PC-3 (cell line): Measurements from ENCODE around the gene NEO1. TPM values are rescaled to one million over a fixed set of nuclear protein-coding genes. Genes with fewer than 3 reads are reported as not detected.

Source experiments
- ATAC-seq: fragments of 200-7000 bp; cut with Tn5 transposase; 2 replicates; pipeline ENCODE4 v1.9.1; 2020; ENCODE audit warnings: mild to moderate bottlenecking, moderate library complexity
- BruUV-seq: library from RNA; stranded (reverse); fragments of 400-500 nt; replicated peaks from 2 replicates; lab custom pipeline; 2021; lab: Mats Ljungman, UMichigan
- CTCF ChIA-PET: fragments of 300-600 bp; sonication (Branson Sonifier 250); formaldehyde crosslinking; loops from one replicate; lab custom pipeline; 2022; ENCODE audit warnings: antibody characterized with exemption; lab: Charles Lee
- POLR2A ChIA-PET: fragments of 300-600 bp; sonication (Branson Sonifier 250); formaldehyde crosslinking; loops from one replicate; lab custom pipeline; 2022; ENCODE audit warnings: antibody characterized with exemption; ENCODE audit not compliant: unreplicated experiment; lab: Charles Lee
- DNase-seq: peaks from one replicate; pipeline ENCODE4 v3.0.0-alpha.2; 2015
- H2AFZ ChIP-seq: fragments of 300-600 bp; sonication (generic); 2 replicates; pipeline ENCODE4 v1.6.0; 2016; ENCODE audit warnings: antibody characterized with exemption, low read length
- H3F3A ChIP-seq: fragments of 300-600 bp; sonication (generic); one replicate; pipeline ENCODE4 v1.6.0; 2017; ENCODE audit warnings: antibody characterized with exemption, low read length, control low read depth, mild to moderate bottlenecking; ENCODE audit not compliant: unreplicated experiment
- H3K27ac ChIP-seq: fragments of 300-600 bp; sonication (generic); 2 replicates; pipeline ENCODE4 v1.5.1; 2016; ENCODE audit warnings: mild to moderate bottlenecking, low read length
- H3K27me3 ChIP-seq: fragments of 300-600 bp; sonication (generic); 2 replicates; pipeline ENCODE4 v1.6.1; 2016; ENCODE audit warnings: low read length, mixed read lengths
- H3K36me3 ChIP-seq: fragments of 300-600 bp; sonication (generic); 2 replicates; pipeline ENCODE4 v1.6.1; 2016; ENCODE audit warnings: low read depth, mixed run types, low read length, mixed read lengths
- H3K4me1 ChIP-seq: fragments of 300-600 bp; sonication (generic); 2 replicates; pipeline ENCODE4 v1.5.1; 2016; ENCODE audit warnings: low read length; ENCODE audit not compliant: insufficient read depth
- H3K4me2 ChIP-seq: fragments of 300-600 bp; sonication (generic); 2 replicates; pipeline ENCODE4 v1.6.0; 2016; ENCODE audit warnings: low read length
- H3K4me3 ChIP-seq: fragments of 300-600 bp; sonication (generic); 2 replicates; pipeline ENCODE4 v1.5.1; 2016; ENCODE audit warnings: mild to moderate bottlenecking, low read length, mixed read lengths
- H3K79me2 ChIP-seq: fragments of 300-600 bp; sonication (generic); 2 replicates; pipeline ENCODE4 v1.6.1; 2017; ENCODE audit warnings: low read length, mixed read lengths
- H3K9ac ChIP-seq: fragments of 300-600 bp; sonication (generic); 2 replicates; pipeline ENCODE4 v1.6.0; 2016; ENCODE audit warnings: mild to moderate bottlenecking, low read length
- H3K9me2 ChIP-seq: fragments of 300-600 bp; sonication (generic); replicated peaks from 2 replicates; pipeline ENCODE4 v1.6.1; 2016; ENCODE audit warnings: mixed run types, low read length, mixed read lengths
- H3K9me3 ChIP-seq: fragments of 300-600 bp; sonication (generic); 2 replicates; pipeline ENCODE4 v1.6.1; 2016; ENCODE audit warnings: low read length, mixed read lengths
- H4K20me1 ChIP-seq: fragments of 300-600 bp; sonication (generic); 2 replicates; pipeline ENCODE4 v1.6.1; 2016; ENCODE audit warnings: low read length, mixed read lengths
- CTCF ChIP-seq: fragments of 300-600 bp; sonication (generic); conservative IDR thresholded peaks from 2 replicates; pipeline ENCODE4 v1.5.1; 2017; ENCODE audit warnings: antibody characterized with exemption, low read depth, mild to moderate bottlenecking, low read length
- EZH2 ChIP-seq: fragments of 300-600 bp; sonication (generic); IDR thresholded peaks from one replicate; pipeline ENCODE4 v1.6.1; 2017; ENCODE audit warnings: antibody characterized with exemption, mild to moderate bottlenecking, low read length; ENCODE audit not compliant: unreplicated experiment
- EZH2phosphoT487 ChIP-seq: fragments of 300-600 bp; sonication (generic); IDR thresholded peaks from 2 replicates; pipeline ENCODE4 v1.6.1; 2018; ENCODE audit warnings: mild to moderate bottlenecking, antibody characterized with exemption, low read length, borderline replicate concordance
- intact Hi-C: fragments of 100-400 bp; cut with micrococcal nuclease; formaldehyde crosslinking; loops from 2 replicates; pipeline ENCODE4 v1.9.0; 2023
- total RNA-seq: library from RNA; depleted of rRNA; stranded (reverse); fragments of >200 nt; gene quantifications from 2 replicates; pipeline ENCODE4 v1.2.3, GENCODE V29; 2014

Gene NEO1
- total RNA-seq, 1 experiment from 2014 or later = 1.2 TPM

- Histone ChIP-seq H3K27ac (no peak overlapping the region), H3K4me2 (no peak overlapping the region), H3K4me3 (no peak overlapping the region), H3K9ac (no peak overlapping the region), H3K27me3 (no peaks in the 10 kb centered on the region), H3K9me2 (no peaks in the 10 kb centered on the region), H3K4me1 (no peaks in the 10 kb centered on the region), H3K9me3 (no peaks in the 10 kb centered on the region), H4K20me1 (no peaks in the 10 kb centered on the region), H3K36me3 (no peaks in the 10 kb centered on the region), H3F3A (no peaks in the 10 kb centered on the region), H3K79me2 (no peaks in the 10 kb centered on the region), H2AFZ (no peak overlapping the region)
- ChIA-PET CTCF (no interaction called here), POLR2A (no interaction called here)
- no peak for TF ChIP-seq CTCF
- no peak for TF ChIP-seq EZH2phosphoT487
- TF ChIP-seq EZH2 = no peak
- DNase-seq (no peak), ATAC-seq (no peak)
- intact Hi-C loops = loop anchor here (10.0 kb wide), 2 partner anchors 271 to 351 kb away; partner anchors contain the start of gene NPTN
- no TSS peak for BruUV-seq
Measured at GRCh38 chr15:73283366-73283962, 231.2 kb downstream of the NEO1 start.

DNA sequence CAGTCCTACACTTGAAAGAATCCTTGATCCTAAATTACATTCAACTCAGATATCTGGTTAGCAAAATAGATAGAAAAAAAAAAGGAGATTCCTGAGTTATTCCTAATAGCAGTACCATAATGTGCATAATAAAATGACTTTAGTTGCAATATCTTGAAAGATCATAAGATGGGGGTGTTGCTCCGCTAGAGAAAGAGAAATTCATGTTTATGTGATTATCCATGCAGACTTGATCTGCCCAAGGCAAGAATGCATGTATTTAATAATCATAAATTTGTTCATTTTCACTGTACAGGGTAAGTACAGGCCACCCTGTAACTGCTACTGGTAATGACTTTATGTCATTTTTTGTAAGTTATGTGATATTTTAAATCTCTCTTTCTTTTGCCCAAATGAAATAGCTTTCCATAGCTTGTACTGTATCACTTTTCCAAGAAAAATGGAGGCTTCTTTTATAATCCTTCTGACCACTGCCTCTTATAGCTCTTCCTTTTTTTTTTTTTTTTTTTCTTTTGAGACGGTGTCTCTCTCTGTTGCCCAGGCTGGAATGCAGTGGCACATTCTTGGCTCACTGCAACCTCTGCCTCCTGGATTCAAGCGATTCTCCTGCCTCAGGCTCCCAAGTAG, 231.9 kb downstream of the NEO1 start:
- H3K4me3 ChIP-seq = no peak overlapping the region
- H3K36me3 ChIP-seq = no peaks in the 10 kb centered on the region
- POLR2A ChIA-PET = no interaction called here
- CTCF ChIA-PET = no interaction called here
- H3K9me3 ChIP-seq = no peaks in the 10 kb centered on the region
- ATAC-seq (peak; percentile 42; the same call in 1 of the 2 replicates), DNase-seq (peak; percentile 55)
- H3K79me2 ChIP-seq = no peaks in the 10 kb centered on the region
- no peak overlapping the region for H3K4me2 ChIP-seq
- TF ChIP-seq EZH2 (no peak), CTCF (peak; percentile 63), EZH2phosphoT487 (no peak)
- H3F3A ChIP-seq = no peaks in the 10 kb centered on the region
- no peaks in the 10 kb centered on the region for H3K27me3 ChIP-seq
- H3K27ac ChIP-seq = no peak overlapping the region
- H3K9me2 ChIP-seq = no peaks in the 10 kb centered on the region
- intact Hi-C loops = loop anchor here (10.0 kb wide), 2 partner anchors 271 to 351 kb away; partner anchors contain the start of gene NPTN
- no peak overlapping the region for H2AFZ ChIP-seq
- no peaks in the 10 kb centered on the region for H3K4me1 ChIP-seq
- BruUV-seq = no TSS peak
- no peaks in the 10 kb centered on the region for H4K20me1 ChIP-seq
- H3K9ac ChIP-seq = no peak overlapping the region

- no peak overlapping the region for H3K27ac ChIP-seq
- no peaks in the 10 kb centered on the region for H3K9me3 ChIP-seq
- H3F3A ChIP-seq = no peaks in the 10 kb centered on the region
- H3K9ac ChIP-seq = no peak overlapping the region
- H3K4me3 ChIP-seq = no peak overlapping the region
- BruUV-seq = no TSS peak
- H4K20me1 ChIP-seq = no peaks in the 10 kb centered on the region
- no peak for ATAC-seq
- CTCF ChIA-PET = no interaction called here
- intact Hi-C loops = loop anchor here (10.0 kb wide), 2 partner anchors 268 to 348 kb away; partner anchors contain the start of gene NPTN
- H2AFZ ChIP-seq = no peak overlapping the region
- H3K4me2 ChIP-seq = no peak overlapping the region
- no peaks in the 10 kb centered on the region for H3K36me3 ChIP-seq
- no peaks in the 10 kb centered on the region for H3K79me2 ChIP-seq
- H3K27me3 ChIP-seq = no peaks in the 10 kb centered on the region
- no peaks in the 10 kb centered on the region for H3K9me2 ChIP-seq
- POLR2A ChIA-PET = no interaction called here
- no peaks in the 10 kb centered on the region for H3K4me1 ChIP-seq
- TF ChIP-seq CTCF = no peak
- TF ChIP-seq EZH2phosphoT487 = no peak
- TF ChIP-seq EZH2 = no peak
- no peak for DNase-seq
Measured at GRCh38 chr15:73286311-73286710, 234.0 kb downstream of the NEO1 start.
